Measurements from ENCODE around the gene TNIP1.

GRCh38 chr5:151079838-151080612 is 809 bp downstream of the TNIP1 start:
- TF ChIP-seq POLR2A (IDR thresholded peaks at IDR 0.05) = no peak
- no peak for TF ChIP-seq CTCF (IDR thresholded peaks at IDR 0.05)

Data from adrenal gland (tissue), 5 donors.